GM19324 (cell line): ENCODE results near the gene EPN2.
"Not testable (repeated sequence)": the region's sequence is repeated elsewhere in the genome, so short reads cannot be mapped to it uniquely, and the experiment has no call there.

Experiments used
- ATAC-seq: cut with Tn5 transposase; IDR thresholded peaks from one replicate; pipeline ENCODE4 v1.9.1; 2021; ENCODE audit warnings: mild to moderate bottlenecking, moderate library complexity; ENCODE audit not compliant: unreplicated experiment, low FRiP score

Gene EPN2

DNA sequence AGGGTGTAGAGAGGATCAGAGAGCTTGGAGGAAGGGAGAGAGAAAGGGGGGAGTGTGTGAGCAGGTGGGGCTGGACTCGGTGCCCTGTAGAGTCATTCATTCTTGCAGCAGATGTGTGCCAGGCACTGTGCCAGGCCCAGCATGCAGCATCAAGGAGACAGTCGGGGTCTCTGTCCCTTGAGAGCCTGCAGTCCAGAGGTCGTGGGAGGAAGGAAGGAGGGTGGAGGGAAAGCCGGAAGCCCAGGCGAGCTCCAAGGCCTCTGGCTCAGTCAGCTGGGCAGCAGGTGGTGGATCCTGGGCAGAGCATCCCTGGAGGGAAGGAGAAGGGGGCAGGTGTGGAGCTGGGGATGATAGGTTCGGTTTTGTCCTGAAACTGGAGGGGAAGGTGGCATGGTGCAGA lies 27.5 kb downstream of the EPN2 start:
- ATAC-seq: no peak

GRCh38 chr17:19265755-19266154 lies 28.6 kb downstream of the EPN2 start:
- no peak for ATAC-seq

DNA sequence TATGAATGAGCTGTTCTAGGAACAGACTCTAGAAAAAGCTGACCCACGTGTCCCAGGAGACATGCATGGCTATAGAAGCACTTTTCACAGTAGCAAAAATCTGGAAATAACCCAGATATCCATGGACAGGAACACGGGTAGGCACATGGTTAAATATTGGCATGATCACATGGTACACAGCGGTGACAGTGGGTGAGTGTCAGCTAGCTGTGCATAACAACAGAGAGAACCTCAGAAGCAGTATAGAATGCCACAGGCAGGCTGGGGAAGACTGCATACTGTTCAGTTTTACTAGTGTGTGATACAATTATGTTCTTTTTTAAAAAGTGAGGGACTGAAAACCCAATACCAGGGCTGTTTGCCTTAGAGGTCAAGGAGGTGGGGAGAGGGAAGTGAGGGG lies 31.4 kb downstream of the EPN2 start:
- ATAC-seq: no peak

DNA sequence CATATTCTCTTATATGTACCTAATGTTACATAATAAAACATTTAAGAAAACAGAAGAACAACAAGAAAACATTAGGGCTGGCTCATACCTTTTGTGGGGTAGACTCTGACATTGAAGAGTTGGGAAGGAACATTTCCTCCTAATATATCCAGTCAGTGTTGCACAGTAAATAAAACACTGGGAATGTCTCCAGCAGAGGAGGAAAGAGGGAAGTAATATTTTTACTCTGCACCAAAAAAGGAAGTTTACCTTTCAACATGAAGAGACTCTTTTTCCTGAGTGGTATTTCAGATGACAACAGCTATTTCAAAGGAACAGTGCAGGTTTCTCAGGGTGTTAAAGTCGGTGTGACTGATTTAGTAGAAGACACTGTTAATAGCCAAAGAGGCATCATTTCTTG lies 31.9 kb downstream of the EPN2 start:
- no peak for ATAC-seq

- no peak for ATAC-seq
Measured at GRCh38 chr17:19269641-19270040, 32.5 kb downstream of the EPN2 start.

GRCh38 chr17:19270347-19270703 lies 33.2 kb downstream of the EPN2 start:
- ATAC-seq: no peak

- ATAC-seq: peak; percentile 60
Measured at GRCh38 chr17:19270704-19271611, 33.8 kb downstream of the EPN2 start.

DNA sequence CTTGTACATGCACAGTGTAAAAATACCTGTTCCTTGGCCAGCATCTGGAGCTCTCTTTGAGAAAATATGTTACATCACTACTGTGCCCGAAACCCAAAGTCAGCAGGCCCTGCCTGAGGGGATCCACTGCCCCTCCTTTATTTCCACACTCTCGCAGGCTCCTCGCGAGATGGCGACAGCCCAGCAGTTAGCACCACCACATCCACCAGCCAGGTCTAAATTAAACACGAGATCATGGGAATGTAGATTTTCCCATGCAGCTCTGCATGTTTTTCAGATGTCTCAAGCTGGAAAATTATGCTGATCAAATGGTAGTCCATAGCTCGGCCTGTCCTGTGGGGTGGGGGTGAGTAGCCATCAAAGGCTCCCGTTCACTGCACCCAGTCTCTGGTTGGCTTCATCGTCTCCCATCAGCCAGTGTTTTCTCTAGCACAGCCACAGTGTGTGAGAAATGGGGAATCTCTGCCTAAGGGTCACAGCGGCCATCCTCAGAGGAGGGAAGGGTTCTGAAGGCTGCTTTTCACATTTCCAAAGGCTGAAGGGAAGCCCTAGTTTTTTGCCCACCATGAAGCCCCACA lies 34.7 kb downstream of the EPN2 start:
- no peak for ATAC-seq

DNA sequence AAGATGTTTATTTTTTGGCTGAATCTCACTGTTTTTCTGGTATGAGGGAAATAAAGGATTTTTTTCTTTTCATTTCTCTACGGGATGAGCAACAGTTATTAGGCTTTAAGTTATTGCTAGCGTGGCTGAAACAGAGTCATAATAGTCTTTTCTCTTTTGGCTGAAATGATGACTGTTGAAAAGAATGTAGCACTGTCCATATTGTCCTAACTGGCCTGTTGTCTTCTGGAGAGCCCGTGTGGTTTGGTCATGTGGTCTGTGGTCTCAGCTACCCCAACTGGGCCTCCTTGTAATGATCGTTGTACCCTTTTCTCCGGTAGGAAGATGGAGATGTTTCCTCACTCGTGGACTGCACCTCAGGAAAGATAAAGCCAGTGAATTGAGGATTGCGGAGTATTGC lies 36.6 kb downstream of the EPN2 start:
- ATAC-seq: no peak

DNA sequence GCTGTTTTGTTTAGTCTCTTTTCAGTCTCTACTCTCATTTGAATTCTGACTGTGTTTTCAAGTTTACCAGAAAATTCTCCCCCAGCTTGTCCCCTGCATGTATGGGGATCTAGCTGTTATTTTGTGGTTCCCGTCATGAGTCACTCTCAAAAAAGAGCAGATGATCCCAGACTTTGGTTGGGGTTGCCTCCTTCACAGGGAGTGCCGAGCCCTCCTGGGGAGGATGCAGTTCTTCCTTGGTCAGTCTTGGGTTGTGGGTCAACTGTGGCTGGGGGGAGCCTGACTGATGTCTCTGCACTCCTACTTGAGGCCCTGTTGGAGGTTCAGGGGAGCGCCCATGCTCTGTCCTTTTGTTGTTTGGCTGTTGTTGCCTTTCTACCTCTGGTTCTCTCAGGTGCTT lies 37.7 kb downstream of the EPN2 start:
- no peak for ATAC-seq

- no peak for ATAC-seq
Measured at GRCh38 chr17:19275457-19276127, 38.4 kb downstream of the EPN2 start.

- ATAC-seq: not testable (repeated sequence)
Measured at GRCh38 chr17:19278284-19278683, 41.1 kb downstream of the EPN2 start.

DNA sequence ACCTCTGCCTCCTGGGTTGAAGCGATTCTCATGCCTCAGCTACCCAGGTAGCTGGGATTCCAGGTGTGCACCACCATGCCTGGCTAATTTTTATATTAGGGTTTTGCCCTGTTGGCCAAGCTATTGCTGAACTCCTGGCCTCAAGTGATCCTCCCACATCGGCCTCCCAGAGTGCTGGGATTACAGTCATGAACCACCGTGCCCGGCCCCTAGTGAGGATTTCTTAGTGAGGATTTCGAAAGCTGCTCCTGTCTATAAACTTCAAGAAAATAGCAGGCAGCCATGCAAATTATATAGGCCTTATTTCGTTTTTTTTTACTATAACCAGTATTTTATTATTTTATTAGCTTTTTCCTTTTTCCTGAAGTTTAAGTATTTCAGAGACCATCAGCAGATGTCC lies 41.6 kb downstream of the EPN2 start:
- ATAC-seq: no peak

- no peak for ATAC-seq
Measured at GRCh38 chr17:19281161-19281560, 44.0 kb downstream of the EPN2 start.

DNA sequence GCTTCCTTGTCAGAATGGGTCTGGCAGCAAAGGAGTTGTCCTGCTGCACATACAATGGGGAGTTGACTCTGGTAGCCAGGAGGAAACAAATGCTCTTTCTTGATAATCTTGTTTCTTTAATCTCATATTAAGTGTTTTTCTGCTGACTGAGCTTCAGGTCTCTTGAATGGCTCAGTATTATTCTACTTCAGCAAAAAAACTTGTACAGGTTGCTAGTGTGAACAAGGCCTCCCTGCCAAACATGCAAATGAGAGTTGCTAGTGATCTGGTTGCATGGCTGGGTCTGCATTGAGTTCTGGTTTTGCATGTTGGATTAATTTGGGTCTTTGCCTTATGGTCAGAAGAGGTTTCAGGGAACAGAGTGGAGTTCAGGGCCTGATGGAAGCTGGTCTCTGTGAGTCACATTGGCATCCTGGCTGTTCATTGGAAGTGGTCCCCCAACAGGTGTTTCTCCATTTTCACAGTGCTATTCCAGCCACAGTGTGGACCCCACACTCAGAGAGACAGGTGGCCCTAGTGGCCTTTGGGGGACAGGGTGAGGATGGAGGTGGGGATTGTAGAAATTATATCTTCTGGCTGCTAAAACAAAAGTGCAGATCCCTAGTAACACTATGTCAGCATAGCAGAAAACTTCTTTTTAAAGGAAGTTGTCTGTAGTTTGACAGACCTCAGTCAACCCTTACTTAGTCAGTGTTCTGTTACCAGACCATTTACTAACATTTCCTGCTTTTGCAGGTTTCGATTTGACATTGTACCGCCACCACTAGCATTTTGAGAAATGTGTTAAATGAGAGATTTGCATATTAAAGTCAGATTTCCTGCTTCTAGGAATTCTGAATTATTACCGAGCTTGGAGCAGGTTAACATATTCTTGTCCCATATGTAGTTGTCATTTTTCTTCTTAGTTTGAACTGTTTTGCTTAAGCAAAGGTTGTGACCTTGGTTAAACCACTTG lies 47.1 kb downstream of the EPN2 start:
- peak; percentile 61 for ATAC-seq

DNA sequence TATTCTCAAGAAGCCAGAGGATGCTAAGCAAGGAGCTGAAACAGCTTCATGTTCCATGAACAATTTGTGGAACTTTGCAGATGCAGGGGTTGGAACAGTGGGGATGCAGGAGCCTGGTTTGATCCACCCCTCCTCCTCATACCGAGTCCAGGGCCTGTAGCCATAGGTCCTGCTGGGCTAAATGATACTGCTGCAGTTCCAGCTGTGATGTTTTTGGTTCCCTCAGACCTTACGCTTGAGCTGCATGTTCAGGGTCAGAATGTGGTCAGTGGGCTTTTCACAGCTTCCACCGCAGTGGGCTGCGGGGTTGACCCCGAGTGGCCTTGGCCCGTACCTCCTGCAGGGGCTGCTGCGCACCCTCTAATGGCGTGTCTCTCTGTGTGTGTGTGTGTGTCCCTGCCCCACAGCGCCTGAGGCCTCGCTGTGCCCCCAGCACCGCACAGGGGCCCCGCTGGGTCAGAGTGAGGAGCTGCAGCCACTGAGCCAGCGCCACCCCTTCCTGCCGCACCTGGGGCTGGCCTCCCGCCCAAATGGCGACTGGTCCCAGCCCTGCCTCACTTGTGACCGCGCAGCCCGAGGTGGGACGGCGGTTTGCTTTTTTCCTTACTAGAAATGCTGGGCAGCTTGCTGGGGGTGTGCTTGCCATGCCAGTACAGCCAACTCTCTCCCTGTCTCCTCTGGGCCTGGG lies 48.2 kb downstream of the EPN2 start:
- ATAC-seq: no peak

DNA sequence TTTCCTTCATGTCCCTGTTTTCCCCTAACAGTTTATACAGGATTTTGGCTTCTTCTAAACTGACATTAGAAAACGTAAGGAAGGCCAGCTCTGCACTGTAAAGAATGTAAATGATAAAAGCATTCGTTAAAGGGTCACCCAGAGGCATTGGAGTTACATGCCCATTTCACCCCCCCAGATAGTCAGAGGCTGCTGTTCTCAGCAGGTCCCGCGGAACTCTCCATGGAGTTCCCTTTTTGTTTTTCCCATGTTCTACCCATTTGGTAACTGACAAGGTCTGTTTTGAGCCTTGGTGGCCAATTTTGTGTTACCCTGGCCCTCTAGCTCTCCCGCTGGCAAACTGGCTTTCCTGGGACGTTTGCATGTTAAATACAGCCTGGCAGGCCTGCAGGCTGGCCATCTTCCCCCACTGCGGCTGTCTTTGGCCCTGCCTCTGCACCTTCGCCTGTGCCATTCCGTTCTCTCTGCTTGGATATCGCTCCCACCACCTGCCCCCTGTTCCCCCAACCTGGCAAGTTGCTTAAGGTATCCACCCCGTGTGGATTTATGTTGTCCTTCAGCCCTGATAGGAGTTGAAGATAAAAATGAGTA lies 49.7 kb downstream of the EPN2 start:
- ATAC-seq: no peak

- no peak for ATAC-seq
Measured at GRCh38 chr17:19287651-19288050, 50.5 kb downstream of the EPN2 start.

DNA sequence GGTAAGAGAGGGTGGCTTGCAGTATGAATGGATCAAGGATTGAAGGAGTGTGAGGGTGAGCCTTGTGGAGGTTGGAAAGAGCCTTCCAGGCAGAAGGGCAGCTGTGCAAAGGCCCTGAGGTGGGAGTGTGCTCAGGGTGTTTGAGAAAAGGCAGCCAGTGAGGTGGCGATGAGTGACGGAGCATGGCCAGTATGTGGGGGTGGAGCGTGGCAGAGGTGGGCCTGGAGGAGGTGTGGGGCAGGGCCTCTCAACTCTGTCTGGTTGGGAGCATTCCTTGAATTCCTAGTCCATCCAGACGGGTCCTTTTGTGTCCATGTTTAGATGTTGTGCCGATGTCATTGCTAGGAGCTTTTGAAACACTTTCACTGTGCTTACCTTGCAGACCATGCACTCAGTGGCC lies 51.3 kb downstream of the EPN2 start:
- ATAC-seq: no peak
